Suprapubic skin (tissue), 4 donors: ENCODE measurements around the gene IGF1. TPM values are rescaled to one million over a fixed set of nuclear protein-coding genes. Genes with fewer than 3 reads are reported as not detected.
A peak's percentile ranks its signal among the peaks of the same experiment; 100 is the strongest.

ENCODE experiments used
- DNase-seq, 2 donors: peaks; one replicate each; pipeline ENCODE4 v3.0.0-alpha.2; 2019; ENCODE audit warnings: low spot score in 2 of 2
- H3K27ac ChIP-seq: fragments of 200-600 bp; sonication (generic); one replicate; pipeline ENCODE4 v1.5.1; 2019
- H3K27me3 ChIP-seq: fragments of 200-600 bp; sonication (generic); one replicate; pipeline ENCODE4 v1.5.1; 2019
- H3K36me3 ChIP-seq: fragments of 200-600 bp; sonication (generic); one replicate; pipeline ENCODE4 v1.5.1; 2019
- H3K4me1 ChIP-seq: fragments of 200-600 bp; sonication (generic); one replicate; pipeline ENCODE4 v1.5.1; 2019
- H3K4me3 ChIP-seq: fragments of 200-600 bp; sonication (generic); one replicate; pipeline ENCODE4 v1.5.1; 2019; ENCODE audit warnings: mild to moderate bottlenecking
- H3K9me3 ChIP-seq: fragments of 200-600 bp; sonication (generic); one replicate; pipeline ENCODE4 v1.5.1; 2019
- EP300 ChIP-seq: sonication (generic); formaldehyde crosslinking; IDR thresholded peaks from one replicate; pipeline ENCODE4 v1.6.1; 2017; ENCODE audit warnings: antibody characterized with exemption
- POLR2A ChIP-seq, 2 donors: fragments of 450-650 bp; IDR thresholded peaks; one replicate each; pipeline ENCODE4 v1.6.1; 2017; ENCODE audit warnings: antibody characterized with exemption in 2 of 2, mild to moderate bottlenecking in 2 of 2, moderate library complexity in 2 of 2
- POLR2AphosphoS5 ChIP-seq, 3 donors: sonication (generic); formaldehyde crosslinking; IDR thresholded peaks; one replicate each; pipeline ENCODE4 v1.6.1; 2017; ENCODE audit warnings: antibody characterized with exemption in 3 of 3
- WGBS: methylation state at CpG from one replicate; pipeline ENCODE4 v1.1.5; 2018; 5-methylcytosine and 5-hydroxymethylcytosine counted together
- total RNA-seq, 4 donors: library from RNA; depleted of rRNA; stranded (reverse); fragments of >200 nt; gene quantifications; one replicate each; pipeline ENCODE4 v1.1.0, GENCODE V29; 2016
- TF ChIP-seq, protein P1 (sequence below), 2 donors: fragments of 200-600 bp in 1 of 2; fragments of 450-650 bp in 1 of 2; sonication (generic) in 1 of 2; IDR thresholded peaks; one replicate each; pipeline ENCODE4 v1.5.1; 2016 to 2019; ENCODE audit warnings: antibody characterized with exemption in 2 of 2, mild to moderate bottlenecking in 1 of 2, moderate library complexity in 1 of 2

Gene IGF1
- total RNA-seq, 4 donors from 2014 or later = 5.9 to 19.7 (median 11.7) TPM

DNA sequence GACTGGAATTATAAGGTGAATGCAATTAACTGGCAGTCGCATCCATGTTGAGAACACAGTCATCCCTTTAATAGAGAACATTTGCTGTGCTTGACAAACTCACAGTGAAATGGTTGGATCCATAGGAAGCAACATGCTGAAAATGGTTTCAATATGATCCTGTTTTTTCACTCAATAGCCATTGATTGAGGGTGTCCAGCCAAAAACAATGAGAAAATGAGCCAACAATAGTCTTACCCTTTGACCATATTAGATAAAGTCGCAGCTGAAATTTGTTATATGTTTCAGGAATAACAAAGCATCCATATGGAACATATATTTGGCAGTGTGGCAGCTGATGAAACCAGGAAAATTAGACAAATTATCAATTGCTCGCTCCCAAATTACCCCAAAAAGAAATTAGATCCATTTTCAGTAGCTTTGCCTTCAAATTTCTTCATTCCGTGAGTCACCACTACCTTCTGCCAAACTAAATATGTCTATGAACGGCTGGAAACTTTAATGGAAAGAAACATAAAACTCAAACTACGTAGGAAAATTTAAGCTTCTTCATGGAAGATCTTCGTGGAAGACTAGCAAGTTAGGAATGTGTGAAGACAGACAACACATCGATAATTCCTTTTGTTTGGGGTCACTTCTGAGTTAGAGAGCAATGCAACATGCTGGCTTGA lies 17.4 kb downstream of the IGF1 start:
- TF ChIP-seq, protein P1, sequence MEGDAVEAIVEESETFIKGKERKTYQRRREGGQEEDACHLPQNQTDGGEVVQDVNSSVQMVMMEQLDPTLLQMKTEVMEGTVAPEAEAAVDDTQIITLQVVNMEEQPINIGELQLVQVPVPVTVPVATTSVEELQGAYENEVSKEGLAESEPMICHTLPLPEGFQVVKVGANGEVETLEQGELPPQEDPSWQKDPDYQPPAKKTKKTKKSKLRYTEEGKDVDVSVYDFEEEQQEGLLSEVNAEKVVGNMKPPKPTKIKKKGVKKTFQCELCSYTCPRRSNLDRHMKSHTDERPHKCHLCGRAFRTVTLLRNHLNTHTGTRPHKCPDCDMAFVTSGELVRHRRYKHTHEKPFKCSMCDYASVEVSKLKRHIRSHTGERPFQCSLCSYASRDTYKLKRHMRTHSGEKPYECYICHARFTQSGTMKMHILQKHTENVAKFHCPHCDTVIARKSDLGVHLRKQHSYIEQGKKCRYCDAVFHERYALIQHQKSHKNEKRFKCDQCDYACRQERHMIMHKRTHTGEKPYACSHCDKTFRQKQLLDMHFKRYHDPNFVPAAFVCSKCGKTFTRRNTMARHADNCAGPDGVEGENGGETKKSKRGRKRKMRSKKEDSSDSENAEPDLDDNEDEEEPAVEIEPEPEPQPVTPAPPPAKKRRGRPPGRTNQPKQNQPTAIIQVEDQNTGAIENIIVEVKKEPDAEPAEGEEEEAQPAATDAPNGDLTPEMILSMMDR (IDR thresholded peaks at IDR 0.05) = no peak
- TF ChIP-seq EP300 = no peak
- no peak for TF ChIP-seq POLR2AphosphoS5 (IDR thresholded peaks at IDR 0.05)
- TF ChIP-seq POLR2A (IDR thresholded peaks at IDR 0.05) = no peak
- no peaks in the 10 kb centered on the region for H3K4me1 ChIP-seq
- no peak overlapping the region for H3K4me3 ChIP-seq
- H3K27me3 ChIP-seq = no peaks in the 10 kb centered on the region
- no peak overlapping the region for H3K27ac ChIP-seq
- no peak for DNase-seq
- H3K9me3 ChIP-seq = no peaks in the 10 kb centered on the region
- H3K36me3 ChIP-seq = no peaks in the 10 kb centered on the region
- WGBS = 64% methylated on average over 8 of the region's 8 CpGs

DNA sequence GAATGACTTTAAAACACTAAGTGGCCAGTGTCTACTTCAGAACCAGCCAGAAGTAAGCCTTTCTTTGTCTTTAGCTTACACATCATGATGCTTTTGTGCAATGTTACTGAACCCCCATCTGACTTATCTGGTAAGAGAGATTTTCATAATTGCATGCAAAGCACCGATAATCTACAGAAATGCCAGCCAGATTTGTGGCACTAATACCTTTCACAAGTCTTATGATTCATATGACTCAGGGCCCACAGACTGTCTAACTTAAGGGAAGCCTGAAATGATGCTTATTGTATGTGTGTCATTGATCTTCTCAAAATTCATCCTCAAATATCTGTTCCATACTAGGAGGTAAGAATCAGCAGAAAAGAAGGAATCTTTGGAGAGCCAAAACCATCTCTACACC lies 18.0 kb downstream of the IGF1 start:
- H3K27me3 ChIP-seq = no peaks in the 10 kb centered on the region
- TF ChIP-seq POLR2AphosphoS5 (IDR thresholded peaks at IDR 0.05) (no peak), POLR2A (IDR thresholded peaks at IDR 0.05) (no peak), EP300 (no peak)
- TF ChIP-seq, protein P1 (IDR thresholded peaks at IDR 0.05) = no peak
- no peak for DNase-seq
- 91% methylated on average over 1 of the region's 1 CpG for WGBS
- H3K36me3 ChIP-seq = no peaks in the 10 kb centered on the region
- no peak overlapping the region for H3K27ac ChIP-seq
- no peaks in the 10 kb centered on the region for H3K4me1 ChIP-seq
- no peak overlapping the region for H3K4me3 ChIP-seq
- H3K9me3 ChIP-seq = no peaks in the 10 kb centered on the region

DNA sequence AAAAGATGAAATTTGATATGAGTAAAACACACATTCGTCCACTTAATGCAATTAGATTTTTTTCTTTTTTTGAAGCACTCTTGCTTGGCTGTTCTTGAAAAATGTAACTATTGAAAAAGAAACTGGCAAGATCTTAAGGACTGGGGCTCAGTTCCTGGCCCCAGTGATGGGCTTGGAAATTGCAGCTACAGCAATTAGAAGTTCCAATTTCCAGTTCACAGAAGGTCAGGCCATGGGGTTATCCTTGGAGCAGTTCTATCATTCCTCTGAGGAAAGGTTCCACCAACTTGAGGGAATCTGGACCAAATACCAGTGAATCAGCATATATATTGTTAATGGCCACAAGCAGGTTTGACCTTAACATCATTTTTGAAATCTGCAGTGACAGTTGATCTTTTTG lies 18.9 kb downstream of the IGF1 start:
- WGBS = 56% methylated on average over 1 of the region's 1 CpG
- H3K9me3 ChIP-seq = no peaks in the 10 kb centered on the region
- no peak for TF ChIP-seq POLR2AphosphoS5 (IDR thresholded peaks at IDR 0.05)
- no peak for TF ChIP-seq POLR2A (IDR thresholded peaks at IDR 0.05)
- TF ChIP-seq, protein P1 (IDR thresholded peaks at IDR 0.05) = no peak
- TF ChIP-seq EP300 = no peak
- H3K4me3 ChIP-seq = no peak overlapping the region
- no peaks in the 10 kb centered on the region for H3K36me3 ChIP-seq
- no peaks in the 10 kb centered on the region for H3K27me3 ChIP-seq
- no peak overlapping the region for H3K27ac ChIP-seq
- H3K4me1 ChIP-seq = no peaks in the 10 kb centered on the region
- DNase-seq = no peak

DNA sequence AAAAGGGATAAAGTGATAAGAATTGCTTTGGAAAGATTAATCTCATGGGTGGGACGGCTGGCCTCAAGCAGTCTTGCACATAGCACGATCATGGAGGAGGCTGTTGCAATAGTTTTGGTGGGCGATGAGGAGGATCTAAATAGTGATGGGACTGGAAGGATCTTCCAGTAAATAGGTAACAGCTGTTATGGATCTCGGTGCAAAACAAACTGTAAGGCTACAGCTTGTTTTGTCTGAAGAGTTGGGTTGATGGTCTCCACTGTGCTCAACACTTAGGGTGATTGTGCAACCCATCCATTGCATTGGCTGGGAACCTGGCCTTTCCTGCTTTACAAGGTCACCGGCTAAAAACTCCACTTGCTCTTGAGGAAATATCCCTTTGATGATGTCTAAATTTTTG lies 21.0 kb downstream of the IGF1 start:
- no peak overlapping the region for H3K27ac ChIP-seq
- no peaks in the 10 kb centered on the region for H3K27me3 ChIP-seq
- no peak for DNase-seq
- no peaks in the 10 kb centered on the region for H3K4me1 ChIP-seq
- H3K9me3 ChIP-seq = no peaks in the 10 kb centered on the region
- no peaks in the 10 kb centered on the region for H3K36me3 ChIP-seq
- H3K4me3 ChIP-seq = no peak overlapping the region
- TF ChIP-seq POLR2AphosphoS5 (IDR thresholded peaks at IDR 0.05) = no peak
- no peak for TF ChIP-seq EP300
- TF ChIP-seq, protein P1 (IDR thresholded peaks at IDR 0.05) = no peak
- no peak for TF ChIP-seq POLR2A (IDR thresholded peaks at IDR 0.05)
- 79% methylated on average over 5 of the region's 5 CpGs for WGBS

DNA sequence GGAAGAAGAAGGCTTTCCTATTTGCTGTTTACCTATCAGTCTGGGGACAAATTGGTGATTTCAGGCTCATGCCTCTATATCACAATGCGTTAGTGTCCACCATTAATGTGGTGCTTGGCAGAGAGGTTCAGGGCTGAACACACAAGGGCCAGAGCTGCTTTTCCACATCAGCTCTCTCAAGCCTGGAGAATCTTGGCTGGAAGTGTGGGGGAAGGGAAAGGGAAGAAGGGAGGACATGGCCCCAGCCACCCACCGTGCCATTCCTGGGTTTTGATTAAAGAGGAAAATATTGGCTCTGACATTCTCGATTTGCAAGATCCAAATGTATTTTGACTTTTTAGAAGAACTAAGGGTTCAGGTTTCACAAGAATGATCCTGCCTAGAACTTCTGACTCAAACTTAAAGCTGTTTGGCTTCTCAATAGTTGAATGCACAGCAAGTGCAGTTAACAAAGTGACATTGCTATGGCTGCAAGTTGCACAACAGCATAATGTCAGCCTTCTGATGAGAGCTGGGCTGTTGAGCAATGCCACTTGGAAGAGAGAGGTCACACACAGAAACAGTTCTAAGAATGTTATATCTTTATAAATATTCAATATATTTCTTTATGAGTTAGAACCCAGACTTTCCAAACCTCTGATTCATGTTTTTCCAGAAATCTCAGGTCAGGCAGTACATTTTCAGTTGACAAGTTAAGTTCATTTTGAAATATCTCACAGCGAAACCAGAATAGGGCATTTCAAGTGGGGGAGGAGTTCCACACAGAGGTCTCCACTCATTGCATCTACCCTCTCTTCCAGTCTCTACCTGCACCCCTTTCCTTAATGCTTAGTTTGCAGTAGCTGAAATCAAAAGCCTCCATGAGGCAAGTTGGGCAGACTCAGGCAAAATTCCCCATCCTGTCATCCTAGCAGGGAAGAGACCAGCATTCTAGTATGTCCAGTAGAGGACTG lies 25.3 kb downstream of the IGF1 start:
- WGBS = 70% methylated on average over 4 of the region's 4 CpGs
- H3K36me3 ChIP-seq = no peaks in the 10 kb centered on the region
- no peak for TF ChIP-seq EP300
- TF ChIP-seq POLR2A (IDR thresholded peaks at IDR 0.05) = no peak
- TF ChIP-seq POLR2AphosphoS5 (IDR thresholded peaks at IDR 0.05) = no peak
- TF ChIP-seq, protein P1 (IDR thresholded peaks at IDR 0.05) = no peak
- H3K4me3 ChIP-seq = no peak overlapping the region
- peak in 1 of 2 donors; percentile 67 for DNase-seq
- no peaks in the 10 kb centered on the region for H3K4me1 ChIP-seq
- H3K27me3 ChIP-seq = no peaks in the 10 kb centered on the region
- no peaks in the 10 kb centered on the region for H3K9me3 ChIP-seq
- no peak overlapping the region for H3K27ac ChIP-seq
